Lung (tissue), 12 donors: Measurements from ENCODE around the gene ERGIC1. TPM values are rescaled to one million over a fixed set of nuclear protein-coding genes. Genes with fewer than 3 reads are reported as not detected.

ENCODE experiments used
- ATAC-seq: fragments of 200-7000 bp; cut with Tn5 transposase; one replicate; pipeline ENCODE4 v1.9.1; 2020; ENCODE audit warnings: moderate number of reproducible peaks; ENCODE audit not compliant: insufficient read depth, low FRiP score
- DNase-seq, 3 donors: peaks; one replicate each; pipeline ENCODE4 v3.0.0-alpha.2; 2013 to 2017
- H3K27ac ChIP-seq, 2 donors: one replicate each; pipeline ENCODE4 v1.5.1; 2013; ENCODE audit warnings: mild to moderate bottlenecking in 2 of 2, moderate library complexity in 2 of 2, control low read depth in 1 of 2, inconsistent platforms in 1 of 2, low read depth in 1 of 2, low read length in 1 of 2
- H3K27me3 ChIP-seq, 3 donors: one replicate each; pipeline ENCODE4 v1.5.1; 2013; ENCODE audit warnings: low read length in 2 of 3; ENCODE audit not compliant: control insufficient read depth in 3 of 3, insufficient read depth in 3 of 3
- H3K36me3 ChIP-seq, 4 donors: one replicate each; pipeline ENCODE4 v1.5.1; 2013; ENCODE audit warnings: low read length in 4 of 4, mild to moderate bottlenecking in 1 of 4, moderate library complexity in 1 of 4; ENCODE audit not compliant: control insufficient read depth in 4 of 4, insufficient read depth in 4 of 4
- H3K4me1 ChIP-seq, 5 donors: one replicate each; pipeline ENCODE4 v1.5.1; 2013; ENCODE audit warnings: low read length in 5 of 5, mild to moderate bottlenecking in 2 of 5, moderate library complexity in 1 of 5; ENCODE audit not compliant: control insufficient read depth in 5 of 5, insufficient read depth in 5 of 5
- H3K4me3 ChIP-seq: one replicate; pipeline ENCODE4 v1.5.1; 2013; ENCODE audit warnings: mild to moderate bottlenecking, control low read depth, moderate library complexity
- H3K9ac ChIP-seq, 2 donors: one replicate each; pipeline ENCODE4 v1.5.1; 2013; ENCODE audit warnings: low read length in 2 of 2, control low read depth in 1 of 2; ENCODE audit not compliant: insufficient read depth in 1 of 2
- H3K9me3 ChIP-seq, 4 donors: one replicate each; pipeline ENCODE4 v1.5.1; 2013; ENCODE audit warnings: low read length in 3 of 4, mild to moderate bottlenecking in 1 of 4, moderate library complexity in 1 of 4; ENCODE audit not compliant: control insufficient read depth in 4 of 4, insufficient read depth in 3 of 4
- WGBS, 2 donors: extraction: QIAGEN DNeasy Blood & Tissue Kit; methylation state at CpG; one replicate each; pipeline ENCODE4 v1.1.7; 2013; 5-methylcytosine and 5-hydroxymethylcytosine counted together
- polyA plus RNA-seq, 2 donors: library from polyadenylated mRNA; stranded (reverse); fragments of 200-250 nt; gene quantifications; one replicate each; pipeline ENCODE4 v1.2.1, GENCODE V29; 2013
- total RNA-seq, 2 donors: library from RNA; depleted of rRNA in 1 of 2; stranded (reverse); fragments of >200 nt in 1 of 2; gene quantifications; one replicate each; pipeline ENCODE4 v1.2.1, GENCODE V29; 2014 to 2021
- TF ChIP-seq, protein P1 (sequence below): IDR thresholded peaks from 2 replicates; pipeline ENCODE4 v1.5.1; 2012; ENCODE audit warnings: mild to moderate bottlenecking; ENCODE audit errors: control extremely low read depth, extremely low read depth
- donor health status: control.
- donor health status: control.
- donor health status: Bipolar disorder and iron deficiency.
- donor health status: healthy.
- donor health status: DM: yes; HTN: yes; CAD: no.

Gene ERGIC1
- total and polyA plus RNA-seq, 4 donors, result 62.2 to 215 (median 163) TPM

DNA sequence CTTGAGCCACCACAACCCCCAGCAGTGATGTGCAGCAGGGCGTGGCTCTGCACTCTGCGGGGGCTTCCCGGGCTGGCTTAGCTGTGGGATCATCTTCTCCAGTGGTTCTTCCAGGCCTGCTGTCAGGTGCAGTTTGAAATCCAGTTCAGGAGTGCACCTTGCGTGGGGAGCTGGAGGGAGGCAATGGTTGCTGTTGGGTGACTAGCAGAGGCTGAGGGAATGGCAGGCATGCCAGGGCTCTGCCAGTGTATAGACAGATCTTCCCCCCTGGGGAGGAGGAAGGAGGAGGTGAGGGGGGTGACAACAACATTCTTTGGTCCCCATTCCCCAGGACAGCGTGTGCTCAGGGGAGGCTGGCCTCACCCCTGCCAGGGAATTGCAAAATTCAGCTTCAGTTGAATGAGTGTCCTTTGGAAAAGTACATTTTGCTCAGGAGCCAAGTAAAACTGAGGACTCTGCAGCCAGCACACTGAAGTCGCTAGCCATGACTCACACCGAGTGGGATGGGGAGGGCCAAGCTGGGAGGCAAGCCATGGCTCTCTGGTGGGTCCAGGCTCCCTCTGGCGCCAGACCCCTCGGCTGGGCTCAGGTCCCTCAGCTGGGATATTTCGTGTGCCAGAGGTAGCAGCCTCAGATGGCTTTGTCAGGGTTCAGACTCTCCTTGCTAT, 35.0 kb downstream of the ERGIC1 start:
- no peaks in the 10 kb centered on the region for H3K36me3 ChIP-seq
- no peaks in the 10 kb centered on the region for H3K27me3 ChIP-seq
- no peaks in the 10 kb centered on the region for H3K9me3 ChIP-seq
- DNase-seq, result no peak
- TF ChIP-seq, protein P1, sequence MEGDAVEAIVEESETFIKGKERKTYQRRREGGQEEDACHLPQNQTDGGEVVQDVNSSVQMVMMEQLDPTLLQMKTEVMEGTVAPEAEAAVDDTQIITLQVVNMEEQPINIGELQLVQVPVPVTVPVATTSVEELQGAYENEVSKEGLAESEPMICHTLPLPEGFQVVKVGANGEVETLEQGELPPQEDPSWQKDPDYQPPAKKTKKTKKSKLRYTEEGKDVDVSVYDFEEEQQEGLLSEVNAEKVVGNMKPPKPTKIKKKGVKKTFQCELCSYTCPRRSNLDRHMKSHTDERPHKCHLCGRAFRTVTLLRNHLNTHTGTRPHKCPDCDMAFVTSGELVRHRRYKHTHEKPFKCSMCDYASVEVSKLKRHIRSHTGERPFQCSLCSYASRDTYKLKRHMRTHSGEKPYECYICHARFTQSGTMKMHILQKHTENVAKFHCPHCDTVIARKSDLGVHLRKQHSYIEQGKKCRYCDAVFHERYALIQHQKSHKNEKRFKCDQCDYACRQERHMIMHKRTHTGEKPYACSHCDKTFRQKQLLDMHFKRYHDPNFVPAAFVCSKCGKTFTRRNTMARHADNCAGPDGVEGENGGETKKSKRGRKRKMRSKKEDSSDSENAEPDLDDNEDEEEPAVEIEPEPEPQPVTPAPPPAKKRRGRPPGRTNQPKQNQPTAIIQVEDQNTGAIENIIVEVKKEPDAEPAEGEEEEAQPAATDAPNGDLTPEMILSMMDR, result no peak
- H3K4me3 ChIP-seq, result no peak overlapping the region
- ATAC-seq, result peak; percentile 72
- H3K9ac ChIP-seq, result no peak overlapping the region
- H3K27ac ChIP-seq, result peak overlapping the region; percentile 94
- peaks cover 0 to 57% (median 35%) of the 10 kb centered on the region in 5 donors for H3K4me1 ChIP-seq
- WGBS, 2 donors, result 45 to 59% methylated on average over 10 of the region's 10 CpGs

DNA sequence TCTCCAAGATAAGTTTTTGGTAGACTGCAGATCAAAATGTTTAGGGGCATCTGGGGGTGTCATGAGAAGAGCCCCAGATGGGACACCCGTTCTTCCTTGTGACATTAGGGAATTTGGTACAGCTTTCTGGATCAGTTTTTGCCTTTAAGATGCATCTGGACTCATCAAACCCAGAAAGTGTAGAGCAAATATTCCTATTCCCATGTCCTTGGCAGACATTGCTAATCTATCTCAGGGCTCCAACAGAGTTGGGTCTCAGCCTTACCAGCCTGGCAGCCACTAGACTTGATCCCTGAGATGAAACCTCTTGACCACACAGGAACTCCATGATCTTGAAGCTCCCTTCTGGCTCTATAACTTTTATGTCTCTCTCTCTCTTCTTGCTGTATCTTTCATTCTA, 35.6 kb downstream of the ERGIC1 start:
- H3K27ac ChIP-seq, result peak overlapping the region; percentile 93 to 94
- ATAC-seq (no peak), DNase-seq (no peak)
- 84 to 86% methylated on average over 1 of the region's 1 CpG for WGBS, 2 donors
- no peak overlapping the region for H3K4me3 ChIP-seq
- TF ChIP-seq, protein P1, result no peak
- no peaks in the 10 kb centered on the region for H3K27me3 ChIP-seq
- H3K36me3 ChIP-seq, result no peaks in the 10 kb centered on the region
- H3K9me3 ChIP-seq, result no peaks in the 10 kb centered on the region
- H3K9ac ChIP-seq, result no peak overlapping the region
- peaks cover 0 to 57% (median 35%) of the 10 kb centered on the region in 5 donors for H3K4me1 ChIP-seq

DNA sequence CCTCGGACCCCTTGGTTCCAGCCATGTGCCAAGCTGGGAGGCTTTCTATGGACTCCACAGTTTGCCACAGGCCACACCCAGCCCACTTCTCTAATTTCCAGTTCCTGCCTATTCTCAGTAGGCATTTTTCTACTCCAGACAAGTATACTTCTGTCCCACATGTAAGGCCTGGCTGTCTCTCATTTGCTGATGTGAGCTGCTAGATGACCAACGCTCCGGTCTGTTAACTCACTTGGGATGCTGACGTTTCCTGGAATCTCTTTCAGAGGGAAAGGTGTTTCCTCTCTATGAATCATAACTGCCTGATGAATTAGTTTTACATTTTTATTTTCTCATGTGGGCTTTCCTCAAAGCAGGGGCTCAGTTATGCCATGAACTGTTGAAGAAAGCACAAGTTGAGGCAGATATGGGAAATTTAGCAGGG, 36.3 kb downstream of the ERGIC1 start:
- ATAC-seq, result peak; percentile 63
- Histone ChIP-seq H3K27me3 (no peaks in the 10 kb centered on the region), H3K36me3 (no peaks in the 10 kb centered on the region), H3K4me1 (peaks cover 0 to 57% (median 35%) of the 10 kb centered on the region in 5 donors), H3K9ac (no peak overlapping the region), H3K4me3 (no peak overlapping the region), H3K27ac (peak overlapping the region; percentile 86 to 94), H3K9me3 (no peaks in the 10 kb centered on the region)
- TF ChIP-seq, protein P1, result no peak
- DNase-seq, result peak in 2 of 3 donors; percentile 48 to 62
- 15 to 20% methylated on average over 4 of the region's 4 CpGs for WGBS, 2 donors
